Measurements from ENCODE around the gene G6PC3. TPM values are rescaled to one million over a fixed set of nuclear protein-coding genes. Genes with fewer than 3 reads are reported as not detected.

Gene G6PC3
- total and polyA plus RNA-seq, 5 donors from 2014 or later, result 10.7 to 21.5 (median 15.6) TPM

DNA sequence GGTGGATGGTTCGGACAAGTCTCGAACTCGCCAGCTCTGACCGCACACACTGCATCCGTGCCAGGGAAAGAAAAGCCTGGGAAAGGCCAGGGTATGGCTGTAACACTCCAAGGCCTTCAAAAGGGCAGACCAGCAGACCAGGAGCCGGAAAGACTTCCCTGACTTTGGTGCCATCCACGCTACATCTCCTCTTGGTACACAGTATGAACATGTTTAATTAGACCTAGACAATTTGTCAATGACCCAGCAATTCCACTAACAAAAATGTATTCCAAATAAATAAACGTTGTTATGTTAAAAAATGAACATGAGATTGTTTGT lies 53.5 kb downstream of the G6PC3 start:
- Histone ChIP-seq H3K27ac (ENCODE audit: insufficient read depth, low read length, poor library complexity, severe bottlenecking) (peak overlapping the region; percentile 77), H3K4me3 (ENCODE audit: low read depth, low read length) (peak overlapping the region; percentile 86), H3K4me1 (ENCODE audit: control insufficient read depth, insufficient read depth, low read length, poor library complexity, severe bottlenecking) (peaks cover 29% of the 10 kb centered on the region), H3K27me3 (ENCODE audit: control insufficient read depth, insufficient read depth, low read length) (no peaks in the 10 kb centered on the region), H3K9me3 (ENCODE audit: control insufficient read depth in 2 of 2, low read length in 2 of 2) (no peaks in the 10 kb centered on the region), H3K36me3 (ENCODE audit: control insufficient read depth, insufficient read depth, low read length) (no peaks in the 10 kb centered on the region)
- ATAC-seq (ENCODE audit: low read depth in 2 of 2), result no peak
- H3K4me1 Mint-ChIP-seq, result peaks cover 4 to 39% (median 23%) of the 10 kb centered on the region in 4 donors
- peaks cover 0 to 2% (median 0%) of the 10 kb centered on the region in 7 donors for H3K9me3 Mint-ChIP-seq
- no peak for DNase-seq
- H3K27ac Mint-ChIP-seq, result peak overlapping the region; percentile 82 to 97 (median 92)
- H3K4me3 Mint-ChIP-seq, result peak overlapping the region; percentile 93 to 99 (median 95)
- no peaks in the 10 kb centered on the region for H3K36me3 Mint-ChIP-seq
- H3K27me3 Mint-ChIP-seq, result peaks cover 12% of the 10 kb centered on the region

Other genes with a start within 250 kb of the G6PC3 start
- gene MPP3, start 237.6 kb upstream of the G6PC3 start, total RNA-seq, result not detected
- not detected for gene MPP3, start 237.6 kb upstream of the G6PC3 start, polyA plus RNA-seq
- gene CD300LG, start 223.6 kb upstream of the G6PC3 start, total RNA-seq, result not detected
- gene CD300LG, start 223.6 kb upstream of the G6PC3 start, polyA plus RNA-seq, result not detected
- 1.6 TPM for gene MPP2, start 163.2 kb upstream of the G6PC3 start, total RNA-seq
- under 1 TPM in 1 of 4 donors, not detected in 3; 0.47 TPM for gene MPP2, start 163.2 kb upstream of the G6PC3 start, polyA plus RNA-seq
- not detected for gene PPY, start 128.3 kb upstream of the G6PC3 start, total RNA-seq
- gene PPY, start 128.3 kb upstream of the G6PC3 start, polyA plus RNA-seq, result not detected
- gene PYY, start 116.8 kb upstream of the G6PC3 start, total RNA-seq, result not detected
- gene PYY, start 116.8 kb upstream of the G6PC3 start, polyA plus RNA-seq, result not detected
- gene NAGS, start 66.1 kb upstream of the G6PC3 start, total RNA-seq, result 0.39 TPM
- 1 to 10 TPM; 1.2 to 1.9 (median 1.3) TPM for gene NAGS, start 66.1 kb upstream of the G6PC3 start, polyA plus RNA-seq
- gene TMEM101, start 55.8 kb upstream of the G6PC3 start, total RNA-seq, result 15.8 TPM
- gene TMEM101, start 55.8 kb upstream of the G6PC3 start, polyA plus RNA-seq, result 10 to 100 TPM; 40.7 to 44.9 (median 41.3) TPM
- gene LSM12, start 4.1 kb upstream of the G6PC3 start, total RNA-seq, result 42.6 TPM
- 10 to 100 TPM; 69.8 to 83.7 (median 72.6) TPM for gene LSM12, start 4.1 kb upstream of the G6PC3 start, polyA plus RNA-seq
- gene HDAC5, start 52.9 kb downstream of the G6PC3 start, total RNA-seq, result 69.1 TPM
- 10 to 100 TPM; 10.6 to 16.4 (median 13.0) TPM for gene HDAC5, start 52.9 kb downstream of the G6PC3 start, polyA plus RNA-seq
- 9.2 TPM for gene HROB, start 71.2 kb downstream of the G6PC3 start, total RNA-seq
- under 1 TPM; 0.16 to 0.67 (median 0.38) TPM for gene HROB, start 71.2 kb downstream of the G6PC3 start, polyA plus RNA-seq
- not detected for gene ASB16, start 100.0 kb downstream of the G6PC3 start, total RNA-seq
- gene ASB16, start 100.0 kb downstream of the G6PC3 start, polyA plus RNA-seq, result under 1 TPM in 2 of 4 donors, not detected in 2; 0.09 to 0.16 TPM
- gene TMUB2, start 116.2 kb downstream of the G6PC3 start, total RNA-seq, result 67.7 TPM
- 10 to 100 TPM; 31.7 to 43.7 (median 34.5) TPM for gene TMUB2, start 116.2 kb downstream of the G6PC3 start, polyA plus RNA-seq
- 103 TPM for gene ATXN7L3, start 129.1 kb downstream of the G6PC3 start, total RNA-seq
- 10 to 100 TPM; 10.3 to 16.1 (median 12.6) TPM for gene ATXN7L3, start 129.1 kb downstream of the G6PC3 start, polyA plus RNA-seq
- 104 TPM for gene UBTF, start 148.9 kb downstream of the G6PC3 start, total RNA-seq
- 10 to 100 TPM; 22.3 to 28.5 (median 26.5) TPM for gene UBTF, start 148.9 kb downstream of the G6PC3 start, polyA plus RNA-seq
- not detected for gene SLC4A1, start 197.4 kb downstream of the G6PC3 start, total RNA-seq
- gene SLC4A1, start 197.4 kb downstream of the G6PC3 start, polyA plus RNA-seq, result not detected
- gene RUNDC3A, start 237.9 kb downstream of the G6PC3 start, total RNA-seq, result 0.27 TPM
- gene RUNDC3A, start 237.9 kb downstream of the G6PC3 start, polyA plus RNA-seq, result under 1 TPM in 1 of 4 donors, not detected in 3; 0.96 TPM

Measured in CD4-positive, CD25-positive, alpha-beta regulatory T cell (primary cell).